Thymus (tissue), 11 donors: ENCODE measurements around the gene SMIM41. TPM values are rescaled to one million over a fixed set of nuclear protein-coding genes. Genes with fewer than 3 reads are reported as not detected.

Source experiments
- DNase-seq, 9 donors: peaks; one replicate each; pipeline ENCODE4 v3.0.0-alpha.2; 2013; ENCODE audit warnings: low spot score in 9 of 9, low read depth in 6 of 9, missing footprints in 1 of 9
- H3K27ac ChIP-seq, 2 donors: one replicate each; pipeline ENCODE4 v1.5.1; 2013; ENCODE audit warnings: control low read depth in 1 of 2, low read depth in 1 of 2, low read length in 1 of 2, mild to moderate bottlenecking in 1 of 2, moderate library complexity in 1 of 2
- H3K27me3 ChIP-seq, 2 donors: one replicate each; pipeline ENCODE4 v1.5.1; 2013; ENCODE audit warnings: low read length in 1 of 2; ENCODE audit not compliant: control insufficient read depth in 2 of 2, insufficient read depth in 1 of 2
- H3K36me3 ChIP-seq, 2 donors: one replicate each; pipeline ENCODE4 v1.5.1; 2013; ENCODE audit warnings: low read length in 1 of 2, mild to moderate bottlenecking in 1 of 2, moderate library complexity in 1 of 2; ENCODE audit not compliant: control insufficient read depth in 2 of 2, insufficient read depth in 2 of 2
- H3K4me1 ChIP-seq, 2 donors: one replicate each; pipeline ENCODE4 v1.5.1; 2013; ENCODE audit warnings: low read length in 2 of 2; ENCODE audit not compliant: control insufficient read depth in 2 of 2, insufficient read depth in 2 of 2
- H3K4me3 ChIP-seq, 2 donors: one replicate each; pipeline ENCODE4 v1.5.1; 2013; ENCODE audit warnings: low read length in 2 of 2, control low read depth in 1 of 2, mild to moderate bottlenecking in 1 of 2
- H3K9me3 ChIP-seq, 2 donors: one replicate each; pipeline ENCODE4 v1.5.1; 2013; ENCODE audit warnings: low read length in 1 of 2, mild to moderate bottlenecking in 1 of 2; ENCODE audit not compliant: control insufficient read depth in 2 of 2, insufficient read depth in 1 of 2
- WGBS: extraction: QIAGEN DNeasy Blood & Tissue Kit; methylation state at CpG from one replicate; pipeline ENCODE4 v1.1.7; 2013; 5-methylcytosine and 5-hydroxymethylcytosine counted together
- polyA plus RNA-seq: library from polyadenylated mRNA; stranded (reverse); fragments of 200-250 nt; gene quantifications from one replicate; pipeline ENCODE4 v1.2.3, GENCODE V29; 2013
- total RNA-seq: library from RNA; stranded (reverse); fragments of 120-200 nt; gene quantifications from one replicate; pipeline ENCODE4 v1.2.4, GENCODE V29; 2013
- donor health status: healthy.

Gene SMIM41
- total and polyA plus RNA-seq, 2 donors: 0.14 to 0.42 TPM

- H3K36me3 ChIP-seq: no peaks in the 10 kb centered on the region
- peaks cover 0 to 17% of the 10 kb centered on the region in 2 donors for H3K4me1 ChIP-seq
- peak overlapping the region in 1 of 2 donors; percentile 60 for H3K27ac ChIP-seq
- DNase-seq: no peak
- no peaks in the 10 kb centered on the region for H3K9me3 ChIP-seq
- peaks cover 0 to 11% of the 10 kb centered on the region in 2 donors for H3K27me3 ChIP-seq
- no peak overlapping the region for H3K4me3 ChIP-seq
- 93% methylated on average over 8 of the region's 8 CpGs for WGBS
Observed at GRCh38 chr12:52146089-52146821, 66.8 kb downstream of the SMIM41 start.

GRCh38 chr12:52146822-52147366 lies 67.4 kb downstream of the SMIM41 start:
- Histone ChIP-seq H3K36me3 (no peaks in the 10 kb centered on the region), H3K9me3 (no peaks in the 10 kb centered on the region), H3K27ac (peak overlapping the region; percentile 32 to 60), H3K4me1 (peaks cover under 1 to 23% of the 10 kb centered on the region in 2 donors), H3K4me3 (no peak overlapping the region), H3K27me3 (peaks cover 0 to 17% of the 10 kb centered on the region in 2 donors)
- no peak for DNase-seq
- WGBS: 95% methylated on average over 11 of the region's 11 CpGs

- no peak overlapping the region for H3K4me3 ChIP-seq
- H3K36me3 ChIP-seq: no peaks in the 10 kb centered on the region
- H3K27me3 ChIP-seq: peaks cover 3 to 23% of the 10 kb centered on the region in 2 donors
- H3K4me1 ChIP-seq: peaks cover 3 to 24% of the 10 kb centered on the region in 2 donors
- H3K9me3 ChIP-seq: no peaks in the 10 kb centered on the region
- no peak for DNase-seq
- 88% methylated on average over 17 of the region's 17 CpGs for WGBS
- H3K27ac ChIP-seq: peak overlapping the region in 1 of 2 donors; percentile 64
Observed at GRCh38 chr12:52147367-52147963, 68.0 kb downstream of the SMIM41 start.

GRCh38 chr12:52147964-52148463 lies 68.5 kb downstream of the SMIM41 start:
- no peaks in the 10 kb centered on the region for H3K9me3 ChIP-seq
- H3K27ac ChIP-seq: peak overlapping the region in 1 of 2 donors; percentile 81
- DNase-seq: no peak
- WGBS: 97% methylated on average over 10 of the region's 10 CpGs
- H3K27me3 ChIP-seq: peaks cover 6 to 28% of the 10 kb centered on the region in 2 donors
- no peak overlapping the region for H3K4me3 ChIP-seq
- no peaks in the 10 kb centered on the region for H3K36me3 ChIP-seq
- H3K4me1 ChIP-seq: peaks cover 3 to 24% of the 10 kb centered on the region in 2 donors

GRCh38 chr12:52148464-52149181 lies 69.1 kb downstream of the SMIM41 start:
- DNase-seq: no peak

GRCh38 chr12:52149182-52149641 lies 69.7 kb downstream of the SMIM41 start:
- Histone ChIP-seq H3K4me1 (peaks cover 3 to 24% of the 10 kb centered on the region in 2 donors), H3K4me3 (no peak overlapping the region), H3K27ac (peak overlapping the region in 1 of 2 donors; percentile 73), H3K9me3 (no peaks in the 10 kb centered on the region), H3K27me3 (peaks cover 6 to 40% of the 10 kb centered on the region in 2 donors), H3K36me3 (no peaks in the 10 kb centered on the region)
- WGBS: 90% methylated on average over 6 of the region's 6 CpGs
- no peak for DNase-seq

More at GRCh38 chr12:52148464-52149181, 69.1 kb downstream of the SMIM41 start:
- WGBS: 96% methylated on average over 14 of the region's 14 CpGs
- H3K36me3 ChIP-seq: no peaks in the 10 kb centered on the region
- H3K27me3 ChIP-seq: peaks cover 6 to 35% of the 10 kb centered on the region in 2 donors
- peak overlapping the region in 1 of 2 donors; percentile 81 for H3K27ac ChIP-seq
- no peak overlapping the region for H3K4me3 ChIP-seq
- H3K9me3 ChIP-seq: no peaks in the 10 kb centered on the region
- H3K4me1 ChIP-seq: peaks cover 3 to 24% of the 10 kb centered on the region in 2 donors

GRCh38 chr12:52149651-52150241 lies 70.2 kb downstream of the SMIM41 start:
- no peaks in the 10 kb centered on the region for H3K9me3 ChIP-seq
- WGBS: 95% methylated on average over 5 of the region's 5 CpGs
- peak overlapping the region in 1 of 2 donors; percentile 21 for H3K27ac ChIP-seq
- H3K4me1 ChIP-seq: peaks cover 3 to 24% of the 10 kb centered on the region in 2 donors
- peaks cover 6 to 40% of the 10 kb centered on the region in 2 donors for H3K27me3 ChIP-seq
- no peak for DNase-seq
- no peak overlapping the region for H3K4me3 ChIP-seq
- no peaks in the 10 kb centered on the region for H3K36me3 ChIP-seq

- Histone ChIP-seq H3K27ac (peak overlapping the region in 1 of 2 donors; percentile 46), H3K27me3 (peaks cover 6 to 40% of the 10 kb centered on the region in 2 donors), H3K4me1 (peaks cover 3 to 29% of the 10 kb centered on the region in 2 donors), H3K9me3 (no peaks in the 10 kb centered on the region), H3K36me3 (no peaks in the 10 kb centered on the region), H3K4me3 (no peak overlapping the region)
- DNase-seq: no peak
- WGBS: 96% methylated on average over 10 of the region's 10 CpGs
Observed at GRCh38 chr12:52151153-52151836, 71.8 kb downstream of the SMIM41 start.
